T-helper 2 cell treated with Interferon-gamma antibody and Interleukin-4, amounts not matched to agents 100 ng/mL and 5 ng/mL, for 36 hours (primary cell): ENCODE measurements around the gene R3HDM4. TPM values are rescaled to one million over a fixed set of nuclear protein-coding genes. Genes with fewer than 3 reads are reported as not detected.
"Not testable (repeated sequence)": the region's sequence is repeated elsewhere in the genome, so short reads cannot be mapped to it uniquely, and the experiment has no call there.

ENCODE experiments used
- intact Hi-C: fragments of 100-400 bp; cut with micrococcal nuclease; formaldehyde crosslinking; loops from one replicate; pipeline ENCODE4 v1.15.1; 2023
- total RNA-seq: library from RNA; stranded (reverse); gene quantifications from 2 replicates; pipeline ENCODE4 v1.2.3, GENCODE V29; 2022

The R3HDM4 gene
- total RNA-seq, 1 donor from 2014 or later: 96.4 TPM

DNA sequence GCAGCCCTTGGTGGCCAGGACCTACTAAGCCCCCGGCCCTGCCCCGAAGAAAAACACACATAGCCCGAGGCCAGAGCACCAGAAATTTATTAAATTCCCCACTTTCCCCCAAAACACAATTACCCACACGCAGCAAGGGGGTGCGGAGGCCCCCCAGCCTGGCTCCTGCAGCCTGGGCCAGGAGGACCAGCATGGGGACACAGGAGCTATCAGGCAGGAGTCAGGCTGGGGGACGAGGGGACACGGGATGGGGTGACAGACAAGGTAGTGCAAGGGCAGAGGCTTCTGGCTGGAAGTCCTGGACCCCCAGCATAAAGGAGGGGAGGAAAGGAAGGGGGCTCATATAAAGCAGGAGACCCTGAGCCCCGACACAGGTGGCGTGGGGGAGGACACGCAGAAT, 16.6 kb downstream of the R3HDM4 start:
- intact Hi-C loops: no loop called here

DNA sequence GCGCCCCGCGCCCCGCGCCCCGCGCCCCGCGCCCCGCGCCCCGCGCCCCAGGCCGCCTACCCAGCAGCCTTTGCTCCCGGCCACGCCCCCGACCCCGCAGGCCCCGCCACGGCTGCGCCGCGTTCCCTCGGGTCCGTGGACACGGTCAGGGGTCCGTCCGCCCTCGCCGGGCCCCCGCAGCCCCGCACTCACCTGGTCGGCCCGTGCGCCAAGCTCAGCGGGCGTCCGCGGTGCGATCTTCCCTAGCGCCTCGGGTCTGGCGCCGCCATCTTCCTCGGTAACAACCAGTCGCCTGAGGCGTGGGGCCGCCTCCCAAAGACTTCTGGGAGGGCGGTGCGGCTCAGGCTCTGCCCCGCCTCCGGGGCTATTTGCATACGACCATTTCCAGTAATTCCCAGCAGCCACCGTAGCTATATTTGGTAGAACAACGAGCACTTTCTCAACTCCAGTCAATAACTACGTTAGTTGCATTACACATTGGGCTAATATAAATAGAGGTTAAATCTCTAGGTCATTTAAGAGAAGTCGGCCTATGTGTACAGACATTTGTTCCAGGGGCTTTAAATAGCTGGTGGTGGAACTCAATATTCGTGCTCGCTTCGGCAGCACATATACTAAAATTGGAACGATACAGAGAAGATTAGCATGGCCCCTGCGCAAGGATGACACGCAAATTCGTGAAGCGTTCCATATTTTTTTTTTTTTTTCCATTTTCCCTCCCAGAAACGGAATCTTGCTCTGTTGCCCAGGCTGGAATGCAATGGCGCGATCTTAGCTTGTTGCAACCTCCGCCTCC, 19.9 kb downstream of the R3HDM4 start, which contains the start of the genes MED16 and RNU6-9:
TSS of gene MED16 (minus strand) at position 294 of the 796 bp plus-strand sequence. CDS start 2,056 bp downstream, outside the sequence.
TSS of gene RNU6-9 (plus strand) at position 591 of the 796 bp plus-strand sequence.
- intact Hi-C loops: loop anchor here (1.0 to 2.0 kb wide), 3 partner anchors 16 to 30 kb away; no protein-coding TSS in a partner anchor

DNA sequence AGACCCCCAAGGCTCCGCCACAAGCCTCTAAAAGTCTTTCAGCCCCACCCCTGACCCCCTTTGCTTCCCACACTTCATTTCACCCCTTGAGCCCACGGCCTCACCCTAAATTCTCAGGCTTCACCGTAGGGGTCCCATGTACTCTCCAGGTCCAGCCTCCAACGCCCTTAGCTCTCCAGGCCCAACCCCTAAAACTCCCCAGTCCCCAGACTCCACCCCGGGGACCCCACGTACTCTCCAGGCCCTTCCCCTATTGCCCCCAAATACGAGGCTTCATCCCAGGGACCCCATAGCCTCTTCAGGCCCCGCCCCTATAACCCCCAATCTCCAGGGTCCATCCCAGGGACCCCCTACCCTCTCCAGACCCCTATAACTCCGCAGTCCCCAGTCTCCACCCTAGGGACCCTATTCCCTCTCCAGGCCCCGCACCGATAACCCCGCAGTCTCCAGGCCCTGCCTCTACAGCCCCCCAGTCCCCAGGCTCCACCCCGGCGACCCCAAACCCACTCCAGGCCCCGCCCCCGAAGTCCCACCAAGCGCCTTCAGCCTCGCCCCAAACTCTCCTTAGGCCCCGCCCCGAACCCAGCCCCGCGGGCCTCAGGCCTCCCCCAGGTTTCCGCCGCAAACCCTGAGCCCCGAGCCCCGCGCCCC, 20.7 kb downstream of the R3HDM4 start:
- intact Hi-C loops: loop anchor here (2.0 kb wide), 2 partner anchors 20 to 30 kb away; no protein-coding TSS in a partner anchor

DNA sequence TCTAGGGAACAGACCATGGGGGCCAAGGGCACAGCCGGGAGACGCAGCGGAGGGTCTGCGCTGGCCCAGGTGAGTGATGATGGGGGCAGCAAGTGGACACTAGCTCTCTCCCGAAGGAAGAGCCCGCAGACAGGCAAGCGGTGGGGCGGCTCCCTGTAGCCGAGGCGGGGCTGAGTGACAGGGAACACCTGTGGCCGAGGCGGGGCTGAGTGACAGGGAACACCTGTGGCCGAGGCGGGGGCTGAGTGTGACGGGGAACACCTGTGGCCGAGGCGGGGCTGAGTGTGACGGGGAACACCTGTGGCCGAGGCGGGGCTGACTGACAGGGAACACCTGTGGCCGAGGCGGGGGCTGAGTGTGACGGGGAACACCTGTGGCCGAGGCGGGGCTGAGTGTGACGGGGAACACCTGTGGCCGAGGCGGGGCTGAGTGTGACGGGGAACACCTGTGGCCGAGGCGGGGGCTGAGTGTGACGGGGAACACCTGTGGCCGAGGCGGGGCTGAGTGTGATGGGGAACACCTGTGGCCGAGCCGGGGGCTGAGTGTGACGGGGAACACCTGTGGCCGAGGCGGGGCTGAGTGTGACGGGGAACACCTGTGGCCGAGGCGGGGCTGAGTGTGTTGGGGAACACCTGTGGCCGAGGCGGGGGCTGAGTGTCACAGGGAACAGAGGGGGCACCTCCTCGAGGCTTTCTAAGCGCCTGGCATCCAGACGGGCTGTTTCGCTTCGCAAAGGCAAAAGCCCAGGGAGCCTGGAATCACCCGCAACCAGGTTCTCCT, 21.4 kb downstream of the R3HDM4 start:
- intact Hi-C loops: loop anchor here (2.0 kb wide), 2 partner anchors 19 to 29 kb away; no protein-coding TSS in a partner anchor

DNA sequence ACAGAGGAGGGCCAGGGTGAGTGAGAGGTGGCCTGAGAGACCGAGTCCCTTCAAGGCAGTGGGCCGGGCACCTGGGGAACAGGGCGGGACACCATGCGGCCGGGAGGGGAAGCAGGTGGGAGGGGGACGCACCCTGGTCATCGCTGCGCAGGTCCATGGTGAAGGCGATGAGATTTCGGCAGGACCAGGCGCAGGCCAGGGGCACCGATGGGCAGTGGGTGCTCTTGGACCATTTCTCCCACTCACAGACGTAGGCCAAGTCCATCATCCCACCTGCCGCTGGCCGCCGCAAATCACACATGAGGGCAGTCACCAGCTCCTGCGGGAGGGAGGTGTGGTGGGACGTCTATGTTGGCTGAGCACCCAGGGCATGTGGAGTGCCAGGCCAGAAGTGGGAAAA, 22.2 kb downstream of the R3HDM4 start:
- intact Hi-C loops: no loop called here

DNA sequence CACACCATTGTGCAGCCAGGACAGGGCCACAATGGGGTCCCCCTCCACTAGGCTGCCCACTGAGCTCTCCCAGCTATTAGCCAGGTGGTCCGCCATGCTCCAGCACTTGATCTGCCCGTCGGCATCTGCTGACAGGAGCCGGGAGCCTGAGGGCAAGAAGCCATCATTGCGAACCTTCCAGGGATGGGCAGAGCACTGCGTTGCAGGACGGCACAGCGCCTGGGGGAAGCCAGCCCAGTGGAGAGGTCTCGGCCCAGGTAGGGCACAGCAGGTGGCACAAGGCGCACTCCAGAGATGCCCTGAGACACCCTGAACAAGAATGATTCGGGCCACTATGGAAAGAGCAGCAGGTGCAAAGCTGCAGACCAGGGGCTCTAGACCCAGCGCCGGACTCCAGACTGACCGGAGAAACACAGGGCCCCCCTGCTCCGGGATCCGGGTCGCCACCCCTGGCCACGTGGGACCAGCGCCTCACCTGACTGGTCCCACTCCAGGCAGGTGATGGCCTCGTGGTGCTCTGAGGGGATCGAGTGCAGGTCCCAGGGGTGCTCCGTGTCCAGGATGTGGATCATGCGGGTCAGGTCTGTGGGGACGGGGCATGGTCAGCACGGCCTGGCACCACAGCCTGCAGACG, 23.2 kb downstream of the R3HDM4 start:
- intact Hi-C loops: no loop called here

DNA sequence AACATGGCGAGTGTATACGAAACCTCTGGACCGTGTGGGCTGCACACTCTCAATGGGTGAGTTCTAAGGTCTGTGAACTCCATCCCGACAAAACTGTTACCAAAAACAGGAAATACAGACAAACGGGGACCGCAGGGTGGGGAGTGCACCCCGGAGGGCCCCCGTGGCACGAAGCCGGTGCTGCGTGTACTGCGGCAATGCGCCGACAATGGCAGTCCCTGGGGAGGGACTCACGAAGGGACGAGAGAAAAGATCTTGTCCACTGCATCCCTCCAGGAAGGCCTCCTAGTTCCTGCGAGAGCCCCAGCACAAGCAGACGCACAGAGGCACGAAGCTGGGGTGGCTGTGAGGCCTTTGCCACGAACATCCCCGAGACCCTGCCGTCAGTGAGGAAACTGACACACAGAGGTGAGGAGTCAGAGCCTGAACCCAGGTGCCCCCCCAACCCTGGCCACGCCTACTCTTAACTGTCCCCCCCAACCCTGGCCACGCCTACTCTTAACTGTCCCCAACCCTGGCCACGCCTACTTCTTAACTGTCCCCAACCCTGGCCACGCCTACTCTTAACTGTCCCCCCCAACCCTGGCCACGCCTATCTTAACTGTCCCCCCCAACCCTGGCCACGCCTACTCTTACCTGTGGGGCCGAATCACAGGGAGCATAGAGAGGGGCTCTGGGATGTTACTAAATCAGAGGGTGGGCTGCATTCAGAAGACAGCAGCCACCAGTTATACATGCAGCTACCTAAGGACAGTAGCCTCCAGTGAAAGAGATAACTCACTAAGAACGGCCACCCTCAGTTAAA, 24.2 kb downstream of the R3HDM4 start:
- intact Hi-C loops: no loop called here

DNA sequence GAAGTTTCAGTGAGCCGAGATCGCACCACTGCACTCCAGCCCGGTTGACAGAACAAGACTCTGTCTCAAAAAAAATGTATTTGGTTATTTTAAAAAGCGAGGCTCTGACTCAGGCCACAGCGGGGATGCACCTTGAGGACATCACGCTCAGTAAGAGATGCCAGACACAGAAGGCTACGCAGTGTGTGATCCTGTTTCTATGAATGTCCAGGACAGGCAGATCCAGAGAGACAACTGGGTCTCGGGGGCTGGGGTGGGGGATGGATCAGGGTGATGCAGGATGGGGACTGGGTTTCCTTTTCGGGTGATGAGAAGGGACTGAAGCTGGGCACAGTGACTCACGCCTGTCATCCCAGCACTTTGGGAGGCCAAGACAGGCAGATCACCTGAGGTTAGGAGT, 25.4 kb downstream of the R3HDM4 start:
- intact Hi-C loops: no loop called here

DNA sequence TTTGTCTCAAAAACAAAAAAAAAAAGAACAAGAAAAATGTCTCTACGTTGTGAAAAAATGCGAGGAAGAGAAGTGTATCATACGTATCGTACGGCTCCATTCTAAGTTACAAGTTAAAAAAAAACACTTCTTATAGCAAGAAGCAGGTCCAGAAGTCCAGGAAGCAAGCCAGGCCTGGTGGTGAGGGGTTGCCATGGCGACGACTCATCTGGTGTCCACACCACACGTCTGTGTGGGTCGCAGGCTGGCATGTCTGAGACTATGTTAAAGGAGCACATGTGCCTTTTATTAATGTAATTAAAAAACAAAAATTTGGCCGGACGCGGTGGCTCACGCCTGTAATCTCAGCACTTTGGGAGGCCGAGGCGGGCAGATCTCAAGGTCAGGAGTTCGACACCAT, 25.9 kb downstream of the R3HDM4 start:
- intact Hi-C loops: no loop called here

DNA sequence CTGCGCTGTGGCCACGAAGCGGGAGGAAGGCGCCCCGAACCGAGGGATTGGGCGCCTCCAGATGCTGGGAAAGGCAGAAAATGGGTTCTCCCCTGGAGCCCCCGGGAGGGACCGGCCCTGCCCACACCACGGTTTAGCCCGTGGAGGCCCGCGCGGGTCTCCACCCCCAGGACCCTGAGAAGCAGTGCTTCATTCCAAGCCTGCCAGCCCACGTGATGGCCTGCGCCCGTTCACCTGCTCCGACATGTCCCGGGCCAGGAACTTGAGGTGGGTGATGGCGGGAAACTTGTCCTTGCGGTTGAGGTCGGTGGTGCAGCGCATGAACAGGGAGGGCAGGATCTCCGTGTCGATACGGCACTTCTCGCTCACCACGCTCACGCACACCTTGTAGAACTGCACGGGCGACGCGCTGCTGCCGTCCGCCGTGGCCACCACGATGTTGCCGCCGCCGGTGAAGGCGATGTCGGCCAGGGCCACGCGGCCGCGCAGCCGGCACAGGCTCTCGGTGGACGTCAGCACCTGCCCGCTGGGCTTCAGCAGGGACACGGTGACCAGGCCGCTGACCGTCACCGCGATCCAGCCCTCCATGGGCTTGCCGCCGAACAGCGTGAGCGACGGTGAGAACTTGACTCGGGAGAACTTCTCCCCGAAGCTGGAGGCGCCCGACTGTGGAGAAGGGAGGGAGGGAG, 27.3 kb downstream of the R3HDM4 start:
- intact Hi-C loops: no loop called here

DNA sequence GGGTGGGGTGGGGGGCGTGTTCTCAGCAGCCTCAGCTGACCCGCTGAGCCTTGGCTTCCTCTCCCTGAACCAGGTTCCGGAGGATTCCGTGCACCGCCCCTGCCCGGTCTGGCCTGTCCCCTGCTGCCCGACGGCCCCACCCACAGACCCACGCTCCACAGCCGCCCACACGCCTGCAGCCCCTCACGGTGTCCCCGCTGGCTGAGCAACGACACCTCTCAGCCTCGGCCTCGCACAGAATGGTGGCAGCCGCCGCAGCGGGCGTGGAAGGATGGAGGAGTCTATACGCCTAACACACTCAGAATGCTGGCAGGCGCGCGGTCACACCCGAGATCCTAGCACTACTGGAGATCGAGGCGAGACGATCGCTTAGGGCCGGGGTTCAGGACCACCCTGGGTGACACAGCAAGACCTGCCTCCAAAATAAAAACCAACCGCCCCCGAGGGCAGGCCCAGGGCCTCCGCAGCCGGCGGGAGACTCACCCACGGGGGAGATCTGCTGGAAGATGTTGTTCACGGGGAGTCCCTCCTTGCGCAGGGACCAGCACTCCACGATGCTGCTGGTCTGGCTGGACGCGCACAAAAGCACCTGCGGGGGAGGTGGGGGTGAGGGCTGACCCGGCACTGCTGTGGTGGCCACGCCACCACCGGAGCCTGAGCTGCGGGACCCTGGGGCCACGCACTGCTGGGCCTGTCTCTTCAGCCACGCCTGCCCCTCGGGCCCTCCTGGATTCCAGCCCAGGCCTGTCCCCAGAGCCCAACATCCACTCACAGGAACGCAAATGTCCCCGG, 28.4 kb downstream of the R3HDM4 start:
- intact Hi-C loops: no loop called here

DNA sequence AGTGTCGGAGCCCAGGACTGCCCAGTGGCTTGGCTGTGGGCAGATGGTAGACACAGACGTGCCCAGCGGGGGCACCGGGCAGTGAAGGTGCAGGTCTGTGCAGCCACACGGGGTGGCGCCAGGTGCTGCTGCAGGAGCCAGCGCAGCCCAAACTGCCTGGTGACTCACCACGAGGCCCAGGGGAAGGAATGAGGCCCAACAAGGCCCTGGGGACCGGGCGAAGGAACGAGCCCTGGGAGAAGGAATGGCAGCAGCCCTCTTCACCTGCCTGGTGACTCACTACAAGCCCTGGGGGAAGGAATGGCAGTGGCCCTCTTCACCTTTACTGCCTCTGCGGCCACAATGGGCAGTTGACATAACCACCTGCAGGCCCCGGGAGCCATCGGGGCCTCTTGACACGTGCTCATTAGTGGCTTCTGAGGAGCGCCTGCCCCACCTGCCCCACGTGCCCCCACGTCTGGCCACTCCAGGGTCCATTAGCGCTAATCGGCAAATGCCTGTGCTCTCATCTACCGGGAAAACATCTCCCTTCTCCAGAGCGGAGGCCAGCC, 29.3 kb downstream of the R3HDM4 start:
- intact Hi-C loops: no loop called here

DNA sequence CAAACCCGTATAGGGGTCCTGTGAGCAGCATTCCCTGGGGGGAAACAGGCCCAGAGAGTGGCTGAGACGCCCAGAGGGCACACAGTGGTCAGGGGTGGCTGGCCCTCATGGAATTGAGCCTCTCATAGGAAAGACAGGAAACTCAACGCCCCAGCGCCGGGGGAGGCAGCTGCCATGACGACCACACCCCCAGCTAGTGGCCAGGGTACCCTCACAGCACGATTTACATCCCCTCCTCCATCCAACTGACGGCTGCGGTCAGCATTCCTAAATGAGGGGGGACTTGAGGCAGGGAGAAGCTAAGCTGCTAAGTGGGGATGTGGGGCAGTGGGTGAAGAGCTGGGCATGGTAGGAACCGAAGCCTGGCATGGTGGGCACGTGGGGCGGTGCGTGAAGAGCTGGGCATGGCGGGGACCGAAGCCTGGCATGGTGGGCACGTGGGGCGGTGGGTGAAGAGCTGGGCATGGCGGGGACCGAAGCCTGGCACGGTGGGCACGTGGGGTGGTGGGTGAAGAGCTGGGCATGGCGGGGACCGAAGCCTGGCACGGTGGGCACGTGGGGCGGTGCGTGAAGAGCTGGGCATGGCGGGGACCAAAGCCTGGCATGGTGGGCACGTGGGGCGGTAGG, 30.0 kb downstream of the R3HDM4 start:
- intact Hi-C loops: no loop called here

DNA sequence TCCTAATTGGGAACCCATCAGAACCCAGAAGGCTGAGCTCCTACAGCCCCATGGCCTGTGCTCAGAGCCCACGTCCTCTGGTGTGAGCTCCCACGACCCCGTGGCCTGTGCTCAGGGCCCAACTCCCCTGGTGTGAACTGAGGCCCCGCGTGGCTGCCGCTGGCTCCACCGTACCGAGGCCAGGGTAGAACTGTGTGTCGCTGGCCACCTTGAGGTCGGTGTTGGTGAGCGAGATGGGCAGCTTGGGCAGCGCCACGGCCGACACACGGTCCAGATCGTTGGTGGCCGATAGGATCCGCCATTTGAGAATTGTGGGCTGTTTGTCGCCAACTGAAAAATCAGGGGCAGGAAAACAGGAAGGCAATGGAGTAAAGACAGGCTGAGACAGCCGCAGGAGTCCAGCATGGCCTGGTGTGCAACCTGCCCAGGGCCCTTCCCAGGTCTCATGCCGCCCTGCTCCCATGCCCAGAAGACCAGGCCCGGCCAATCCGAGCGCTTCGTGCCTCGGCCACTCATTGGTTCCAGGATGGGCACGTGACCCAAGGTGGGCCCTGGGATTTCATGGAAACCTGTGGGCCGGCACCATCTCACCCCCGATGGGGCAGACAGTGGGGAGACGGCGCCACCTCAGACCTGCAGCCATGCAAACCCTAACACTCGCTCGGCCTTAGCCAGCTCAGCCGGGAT, 31.5 kb downstream of the R3HDM4 start:
- intact Hi-C loops: no loop called here

DNA sequence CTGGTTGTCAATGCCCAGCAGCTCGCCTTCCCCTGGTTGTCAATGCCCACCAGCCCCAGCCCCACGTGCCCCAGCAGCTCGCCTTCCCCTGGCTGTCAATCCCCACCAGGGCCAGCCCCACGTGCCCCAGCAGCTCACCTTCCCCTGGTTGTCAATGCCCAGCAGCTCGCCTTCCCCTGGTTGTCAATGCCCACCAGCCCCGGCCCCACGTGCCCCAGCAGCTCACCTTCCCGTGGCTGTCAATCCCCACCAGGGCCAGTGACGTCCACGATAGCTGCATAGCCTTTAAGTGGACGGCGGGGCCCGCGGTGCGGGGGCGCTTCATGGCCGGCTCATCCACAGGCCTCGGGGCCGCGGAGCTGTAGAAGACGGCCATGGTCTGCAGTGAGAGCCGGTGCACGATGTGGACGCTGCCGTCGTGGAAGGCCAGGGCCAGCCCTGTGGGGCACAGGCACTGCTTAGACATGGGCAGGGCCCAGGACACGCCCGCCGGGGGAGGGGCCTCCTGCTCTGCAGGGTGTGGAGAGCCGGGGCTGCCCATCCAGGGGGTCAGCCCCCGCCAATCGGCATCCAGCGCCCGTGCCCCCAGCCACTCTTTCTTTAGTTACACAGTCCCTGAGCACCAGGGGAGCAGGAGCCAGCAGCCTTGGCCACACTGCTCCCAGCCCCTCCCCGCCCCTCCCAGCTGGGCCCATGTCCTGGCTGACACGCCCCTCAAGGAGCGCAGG, 33.1 kb downstream of the R3HDM4 start:
- intact Hi-C loops: no loop called here

DNA sequence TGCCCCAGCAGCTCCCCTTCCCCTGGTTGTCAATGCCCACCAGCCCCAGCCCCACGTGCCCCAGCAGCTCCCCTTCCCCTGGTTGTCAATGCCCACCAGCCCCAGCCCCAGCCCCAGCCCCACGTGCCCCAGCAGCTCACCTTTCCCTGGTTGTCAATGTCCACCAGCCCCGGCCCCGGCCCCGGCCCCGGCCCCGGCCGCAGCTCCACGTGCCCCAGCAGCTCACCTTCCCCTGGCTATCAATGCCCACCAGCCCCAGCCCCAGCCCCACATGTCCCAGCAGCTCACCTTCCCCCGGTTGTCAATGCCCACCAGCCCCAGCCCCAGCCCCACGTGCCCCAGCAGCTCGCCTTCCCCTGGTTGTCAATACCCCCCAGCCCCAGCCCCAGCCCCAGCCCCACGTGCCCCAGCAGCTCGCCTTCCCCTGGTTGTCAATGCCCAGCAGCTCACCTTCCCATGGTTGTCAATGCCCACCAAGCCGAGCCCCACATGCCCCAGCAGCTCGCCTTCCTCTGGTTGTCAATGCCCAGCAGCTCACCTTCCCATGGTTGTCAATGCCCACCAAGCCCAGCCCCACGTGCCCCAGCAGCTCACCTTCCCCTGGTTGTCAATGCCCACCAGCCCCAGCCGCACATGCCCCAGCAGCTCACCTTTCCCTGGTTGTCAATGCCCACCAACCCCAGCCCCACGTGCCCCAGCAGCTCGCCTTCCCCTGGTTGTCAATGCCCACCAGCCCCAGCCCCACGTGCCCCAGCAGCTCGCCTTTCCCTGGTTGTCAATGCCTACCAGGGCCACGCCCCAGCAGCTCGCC, 34.1 kb downstream of the R3HDM4 start:
- intact Hi-C loops: not testable (repeated sequence)
